ENCODE results near the gene CCDC71. TPM values are rescaled to one million over a fixed set of nuclear protein-coding genes. Genes with fewer than 3 reads are reported as not detected.

The CCDC71 gene
- total RNA-seq, 4 donors from 2014 or later = 19.9 to 25.6 (median 23.7) TPM

- no peak for DNase-seq (ENCODE audit: extremely low spot score)
- Histone ChIP-seq H3K36me3 (no peaks in the 10 kb centered on the region), H3K9me3 (no peaks in the 10 kb centered on the region), H3K4me3 (peak overlapping the region; percentile 46 to 72 (median 60)), H3K27me3 (no peaks in the 10 kb centered on the region), H3K4me1 (peaks cover 7 to 34% (median 17%) of the 10 kb centered on the region in 4 donors), H3K27ac (replicated peaks in 1 of 4) (peak overlapping the region; percentile 49 to 90 (median 74))
- TF ChIP-seq EP300 (IDR thresholded peaks at IDR 0.05) = no peak
- TF ChIP-seq, protein P1, sequence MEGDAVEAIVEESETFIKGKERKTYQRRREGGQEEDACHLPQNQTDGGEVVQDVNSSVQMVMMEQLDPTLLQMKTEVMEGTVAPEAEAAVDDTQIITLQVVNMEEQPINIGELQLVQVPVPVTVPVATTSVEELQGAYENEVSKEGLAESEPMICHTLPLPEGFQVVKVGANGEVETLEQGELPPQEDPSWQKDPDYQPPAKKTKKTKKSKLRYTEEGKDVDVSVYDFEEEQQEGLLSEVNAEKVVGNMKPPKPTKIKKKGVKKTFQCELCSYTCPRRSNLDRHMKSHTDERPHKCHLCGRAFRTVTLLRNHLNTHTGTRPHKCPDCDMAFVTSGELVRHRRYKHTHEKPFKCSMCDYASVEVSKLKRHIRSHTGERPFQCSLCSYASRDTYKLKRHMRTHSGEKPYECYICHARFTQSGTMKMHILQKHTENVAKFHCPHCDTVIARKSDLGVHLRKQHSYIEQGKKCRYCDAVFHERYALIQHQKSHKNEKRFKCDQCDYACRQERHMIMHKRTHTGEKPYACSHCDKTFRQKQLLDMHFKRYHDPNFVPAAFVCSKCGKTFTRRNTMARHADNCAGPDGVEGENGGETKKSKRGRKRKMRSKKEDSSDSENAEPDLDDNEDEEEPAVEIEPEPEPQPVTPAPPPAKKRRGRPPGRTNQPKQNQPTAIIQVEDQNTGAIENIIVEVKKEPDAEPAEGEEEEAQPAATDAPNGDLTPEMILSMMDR (IDR thresholded peaks at IDR 0.05) = no peak
- TF ChIP-seq POLR2A (IDR thresholded peaks at IDR 0.05; ENCODE audit: low read depth) = no peak
- TF ChIP-seq POLR2AphosphoS5 (IDR thresholded peaks at IDR 0.05) = no peak
- 66% methylated on average over 24 of the region's 24 CpGs for WGBS
- intact Hi-C loops (cut with DNase I) = no loop called here
Observed at GRCh38 chr3:49198611-49199230, 32.6 kb upstream of the CCDC71 start.

DNA sequence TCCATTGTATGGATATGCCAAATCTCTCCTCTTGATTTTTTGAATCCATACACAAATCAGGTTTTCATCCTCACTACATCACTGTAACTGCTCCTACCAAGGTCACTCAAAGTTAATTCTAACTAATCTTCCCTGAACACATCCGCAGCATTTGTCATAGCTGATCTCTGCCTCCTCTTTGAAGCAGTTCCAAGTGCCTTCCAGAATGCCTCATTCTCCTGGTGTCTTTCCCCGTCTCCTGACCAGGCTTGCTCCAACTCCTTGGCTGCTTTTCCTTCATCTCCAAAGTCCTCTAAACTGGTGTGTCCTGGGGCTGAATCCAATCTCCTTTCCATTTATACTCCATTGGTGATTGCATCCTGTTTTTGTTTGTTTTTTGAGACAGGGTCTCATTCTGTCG is 32.0 kb upstream of the CCDC71 start:
- H3K27me3 ChIP-seq = no peaks in the 10 kb centered on the region
- H3K4me3 ChIP-seq = no peak overlapping the region
- DNase-seq (ENCODE audit: extremely low spot score) = no peak
- no peak for TF ChIP-seq POLR2A (IDR thresholded peaks at IDR 0.05; ENCODE audit: low read depth)
- TF ChIP-seq, protein P1 (IDR thresholded peaks at IDR 0.05) = no peak
- TF ChIP-seq POLR2AphosphoS5 (IDR thresholded peaks at IDR 0.05) = no peak
- TF ChIP-seq EP300 (IDR thresholded peaks at IDR 0.05) = no peak
- H3K4me1 ChIP-seq = peaks cover 7 to 34% (median 17%) of the 10 kb centered on the region in 4 donors
- 72% methylated on average over 3 of the region's 3 CpGs for WGBS
- H3K9me3 ChIP-seq = no peaks in the 10 kb centered on the region
- intact Hi-C loops (cut with DNase I) = no loop called here
- no peaks in the 10 kb centered on the region for H3K36me3 ChIP-seq
- peak overlapping the region in 1 of 4 donors; percentile 7 for H3K27ac ChIP-seq (replicated peaks in 1 of 4)

GRCh38 chr3:49191741-49192140 is 25.6 kb upstream of the CCDC71 start:
- DNase-seq (ENCODE audit: extremely low spot score) = no peak
- intact Hi-C loops (cut with DNase I) = no loop called here
- H3K36me3 ChIP-seq = no peaks in the 10 kb centered on the region
- no peak for TF ChIP-seq EP300 (IDR thresholded peaks at IDR 0.05)
- TF ChIP-seq POLR2A (IDR thresholded peaks at IDR 0.05; ENCODE audit: low read depth) = no peak
- no peak for TF ChIP-seq POLR2AphosphoS5 (IDR thresholded peaks at IDR 0.05)
- TF ChIP-seq, protein P1 (IDR thresholded peaks at IDR 0.05) = no peak
- no peak overlapping the region for H3K4me3 ChIP-seq
- peaks cover 0 to 5% (median 0%) of the 10 kb centered on the region in 4 donors for H3K4me1 ChIP-seq
- H3K27me3 ChIP-seq = no peaks in the 10 kb centered on the region
- H3K9me3 ChIP-seq = no peaks in the 10 kb centered on the region
- H3K27ac ChIP-seq (replicated peaks in 1 of 4) = no peak overlapping the region
- 88% methylated on average over 1 of the region's 1 CpG for WGBS

DNA sequence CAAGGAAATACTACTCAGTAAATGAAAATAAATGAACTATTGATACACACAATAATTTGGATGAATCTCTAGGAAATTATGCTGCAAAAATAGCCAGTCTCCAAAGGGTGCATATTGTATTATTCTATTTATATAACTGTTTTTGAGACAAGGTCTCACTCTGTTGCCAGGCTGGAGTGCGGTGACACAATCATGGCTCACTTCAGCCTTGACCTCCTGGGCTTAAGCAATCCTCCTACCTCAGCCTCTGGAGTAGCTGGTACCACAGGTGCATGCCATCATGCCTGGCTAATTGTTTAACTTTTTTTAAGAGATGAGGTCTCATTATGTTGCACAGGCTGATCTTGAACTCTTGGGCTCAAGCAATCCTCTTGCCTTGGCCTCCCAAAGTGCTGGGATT is 17.7 kb upstream of the CCDC71 start:
- H3K9me3 ChIP-seq = no peaks in the 10 kb centered on the region
- 100% methylated on average over 1 of the region's 1 CpG for WGBS
- no peak for DNase-seq (ENCODE audit: extremely low spot score)
- no peak overlapping the region for H3K27ac ChIP-seq (replicated peaks in 1 of 4)
- no peak overlapping the region for H3K4me3 ChIP-seq
- no peaks in the 10 kb centered on the region for H3K27me3 ChIP-seq
- H3K4me1 ChIP-seq = no peaks in the 10 kb centered on the region
- H3K36me3 ChIP-seq = no peaks in the 10 kb centered on the region
- intact Hi-C loops (cut with DNase I) = no loop called here
- TF ChIP-seq EP300 (IDR thresholded peaks at IDR 0.05) = no peak
- no peak for TF ChIP-seq POLR2A (IDR thresholded peaks at IDR 0.05; ENCODE audit: low read depth)
- TF ChIP-seq, protein P1 (IDR thresholded peaks at IDR 0.05) = no peak
- TF ChIP-seq POLR2AphosphoS5 (IDR thresholded peaks at IDR 0.05) = no peak

GRCh38 chr3:49182682-49183081 is 16.6 kb upstream of the CCDC71 start:
- no peaks in the 10 kb centered on the region for H3K27me3 ChIP-seq
- no peak overlapping the region for H3K27ac ChIP-seq (replicated peaks in 1 of 4)
- WGBS = 98% methylated on average over 7 of the region's 24 CpGs
- H3K4me1 ChIP-seq = peaks cover 0 to 10% (median 0%) of the 10 kb centered on the region in 4 donors
- H3K9me3 ChIP-seq = no peaks in the 10 kb centered on the region
- intact Hi-C loops (cut with DNase I) = no loop called here
- no peak for DNase-seq (ENCODE audit: extremely low spot score)
- peaks cover 0 to 9% (median 6%) of the 10 kb centered on the region in 4 donors for H3K36me3 ChIP-seq
- H3K4me3 ChIP-seq = no peak overlapping the region
- TF ChIP-seq EP300 (IDR thresholded peaks at IDR 0.05) = no peak
- TF ChIP-seq, protein P1 (IDR thresholded peaks at IDR 0.05) = no peak
- TF ChIP-seq POLR2AphosphoS5 (IDR thresholded peaks at IDR 0.05) = no peak
- no peak for TF ChIP-seq POLR2A (IDR thresholded peaks at IDR 0.05; ENCODE audit: low read depth)
